Measurements from ENCODE around the gene LRRC32.
"Not testable (repeated sequence)": the region's sequence is repeated elsewhere in the genome, so short reads cannot be mapped to it uniquely, and the experiment has no call there.

Gene LRRC32

DNA sequence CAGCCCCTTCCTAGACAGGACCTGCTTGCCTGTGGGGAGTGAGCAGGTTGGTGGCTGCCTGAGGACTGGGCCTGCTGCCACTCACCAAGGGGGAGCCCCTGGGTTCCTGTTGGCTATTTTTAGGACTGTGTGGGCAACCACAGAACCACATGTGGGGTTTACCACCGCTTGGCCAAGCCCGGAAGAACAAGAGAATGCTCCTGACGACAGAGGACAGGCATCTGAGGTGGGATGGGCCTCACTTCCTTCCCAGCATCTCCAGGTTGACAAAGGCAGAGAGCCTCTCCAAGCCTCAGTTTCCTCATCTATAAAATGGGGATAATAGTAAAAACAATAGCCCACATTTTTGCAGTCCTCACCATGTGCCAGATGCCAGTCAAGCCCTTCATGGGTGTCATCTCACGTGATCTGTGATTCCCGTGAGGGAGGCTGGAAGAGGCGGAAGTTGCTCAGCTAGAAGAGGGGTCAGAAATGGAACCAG, 43.6 kb downstream of the LRRC32 start:
- DNase-seq = no peak

- no peak for DNase-seq
These were observed 44.3 kb downstream of the LRRC32 start for GRCh38 chr11:76626266-76626665.

GRCh38 chr11:76625472-76626186, 44.9 kb downstream of the LRRC32 start:
- no peak for DNase-seq

DNA sequence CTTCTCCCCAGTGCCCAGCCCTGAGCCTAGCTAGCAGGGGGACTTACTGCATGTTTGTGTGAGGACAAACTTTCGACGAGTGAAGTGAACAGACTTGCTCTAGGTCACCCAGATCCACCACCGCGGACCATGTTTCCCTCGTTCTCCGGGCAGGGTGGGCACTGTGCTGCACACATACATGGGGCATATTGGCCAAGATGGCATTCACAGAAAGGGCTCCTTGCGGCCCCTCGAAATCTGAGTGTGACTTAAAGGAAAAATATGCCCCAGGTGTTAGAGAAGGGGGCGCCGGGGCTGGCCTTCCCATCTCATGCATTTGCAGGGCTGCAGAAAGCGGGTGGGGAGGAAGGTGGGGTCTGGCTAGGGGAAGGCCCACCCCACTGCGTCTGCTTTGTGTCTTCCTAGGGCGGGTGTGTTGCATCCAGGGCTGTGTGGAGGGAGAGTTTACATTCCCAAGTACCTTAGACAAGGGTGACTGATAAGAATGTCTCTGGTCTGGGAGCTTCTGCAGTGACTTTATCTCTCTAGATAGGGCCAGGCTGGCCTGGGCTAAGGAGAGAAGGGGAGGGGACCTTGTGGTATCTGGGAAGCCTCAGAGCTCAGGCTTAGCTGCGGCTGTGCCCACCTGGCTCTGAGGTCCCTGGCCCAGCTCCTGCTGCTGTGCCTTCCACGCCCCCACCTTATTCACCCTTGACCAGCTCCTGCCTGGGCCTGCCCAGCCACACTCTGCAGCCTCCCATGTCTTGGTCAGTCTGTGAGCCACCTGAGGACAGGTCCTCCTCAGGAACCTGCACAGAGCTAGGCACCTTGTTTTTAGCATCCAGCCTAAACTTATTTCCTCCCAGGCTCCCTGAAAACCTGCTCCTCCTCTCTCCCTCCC, 45.8 kb downstream of the LRRC32 start:
- no peak for DNase-seq

- DNase-seq = no peak
These were observed 46.6 kb downstream of the LRRC32 start for GRCh38 chr11:76623884-76624419.

- DNase-seq = no peak
These were observed 47.2 kb downstream of the LRRC32 start for GRCh38 chr11:76623171-76623883.

- DNase-seq = no peak
These were observed 48.0 kb downstream of the LRRC32 start for GRCh38 chr11:76622493-76623094.

GRCh38 chr11:76621868-76622267, 48.7 kb downstream of the LRRC32 start:
- no peak for DNase-seq

- DNase-seq = no peak
These were observed 49.1 kb downstream of the LRRC32 start for GRCh38 chr11:76621466-76621865.

DNA sequence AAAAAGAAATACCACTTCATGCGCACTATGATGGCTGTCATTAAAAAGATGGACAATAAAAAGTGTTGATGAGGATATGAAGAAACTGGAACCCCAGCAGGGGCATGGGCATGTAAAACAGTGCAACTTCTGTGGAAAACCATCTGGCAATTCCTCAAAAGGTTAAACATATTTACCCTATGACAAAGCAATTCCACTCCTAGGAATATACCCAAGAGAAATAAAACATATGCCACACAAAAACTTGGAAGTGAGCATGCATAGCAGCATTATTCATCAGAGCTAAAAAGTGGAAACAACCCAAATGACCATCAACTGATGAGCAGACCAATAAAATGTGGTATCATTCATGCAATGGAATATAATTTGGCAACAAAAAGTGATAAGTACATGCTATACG, 50.1 kb downstream of the LRRC32 start:
- no peak for DNase-seq

GRCh38 chr11:76619801-76620200, 50.7 kb downstream of the LRRC32 start:
- not testable (repeated sequence) for DNase-seq

- no peak for DNase-seq
These were observed 52.8 kb downstream of the LRRC32 start for GRCh38 chr11:76617553-76618265.

DNA sequence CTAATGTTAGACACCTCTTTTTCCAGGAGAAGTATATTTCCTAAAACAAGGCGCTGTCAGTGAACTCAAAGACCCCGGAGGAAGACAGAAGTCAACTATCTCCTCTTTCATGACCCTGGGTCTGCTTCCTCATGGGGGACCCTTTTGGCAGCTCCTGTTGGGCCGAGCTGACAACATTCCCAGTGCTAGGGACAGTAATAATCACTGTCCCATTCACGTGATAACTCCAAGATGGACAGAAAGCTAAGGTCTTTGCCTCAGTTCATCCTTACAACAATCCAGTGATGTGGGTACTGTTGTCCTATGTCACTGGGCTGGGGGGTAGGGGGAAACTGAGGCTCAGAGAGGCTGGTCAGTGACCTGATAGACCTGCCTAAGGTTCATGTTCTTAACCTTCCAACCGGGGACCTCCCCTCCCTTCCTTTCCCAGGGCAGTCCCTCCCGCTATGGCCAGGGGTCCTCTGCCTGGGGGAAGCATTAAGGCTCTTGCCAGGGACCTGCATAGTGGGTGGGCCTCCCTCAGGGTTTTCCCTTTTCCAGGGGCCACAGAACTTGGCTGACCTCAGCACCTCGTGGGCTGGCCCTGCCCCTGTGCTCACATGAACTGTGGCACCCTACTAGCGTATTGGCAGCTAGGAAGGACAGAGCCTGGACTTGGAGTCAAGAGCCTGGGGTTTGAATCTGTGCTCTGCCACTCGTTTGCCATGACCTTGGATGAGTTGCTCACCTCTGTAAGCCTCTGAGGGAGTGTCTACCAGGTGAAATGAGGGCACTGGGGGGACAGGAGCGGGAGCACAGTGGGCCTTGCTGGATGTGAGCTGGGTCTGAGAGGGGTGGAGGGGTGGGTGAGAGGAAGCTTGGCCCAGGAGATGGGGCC, 53.6 kb downstream of the LRRC32 start:
- DNase-seq = no peak

- no peak for DNase-seq
These were observed 54.6 kb downstream of the LRRC32 start for GRCh38 chr11:76615950-76616349.

DNA sequence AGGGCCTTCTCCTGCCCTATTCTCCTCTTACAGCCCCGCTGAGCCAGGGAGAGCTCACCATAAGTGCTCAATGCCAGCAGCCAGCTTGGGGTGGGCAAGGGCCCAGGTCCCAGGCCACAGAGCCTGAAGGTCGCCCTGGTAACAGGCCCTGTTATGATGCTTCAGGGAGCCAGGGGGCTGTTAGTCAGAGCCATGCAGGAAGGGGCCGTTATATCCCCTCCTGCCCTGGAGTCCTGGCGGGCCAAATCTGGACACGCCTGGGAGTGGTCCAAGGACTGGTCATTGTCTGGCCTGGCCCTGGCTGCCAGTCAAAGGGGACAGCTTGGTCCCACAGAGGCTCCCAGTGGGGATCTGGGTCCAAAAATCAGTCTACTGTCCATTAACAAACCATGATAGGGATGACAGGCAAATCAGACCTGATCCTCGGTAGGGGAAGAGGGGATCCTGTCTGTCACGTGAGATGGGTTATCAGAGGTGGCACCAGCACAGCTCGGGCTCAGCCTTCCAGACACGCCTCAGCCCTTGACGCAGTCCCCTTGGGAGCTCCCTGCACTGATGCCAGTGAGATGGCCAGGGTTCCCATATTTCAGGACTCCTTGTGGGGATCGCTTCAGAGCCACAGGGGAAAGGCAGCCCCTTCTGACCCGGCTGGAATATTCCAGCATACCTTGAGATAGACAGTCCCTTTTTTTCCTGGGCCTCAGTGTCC, 55.9 kb downstream of the LRRC32 start:
- DNase-seq = no peak

DNA sequence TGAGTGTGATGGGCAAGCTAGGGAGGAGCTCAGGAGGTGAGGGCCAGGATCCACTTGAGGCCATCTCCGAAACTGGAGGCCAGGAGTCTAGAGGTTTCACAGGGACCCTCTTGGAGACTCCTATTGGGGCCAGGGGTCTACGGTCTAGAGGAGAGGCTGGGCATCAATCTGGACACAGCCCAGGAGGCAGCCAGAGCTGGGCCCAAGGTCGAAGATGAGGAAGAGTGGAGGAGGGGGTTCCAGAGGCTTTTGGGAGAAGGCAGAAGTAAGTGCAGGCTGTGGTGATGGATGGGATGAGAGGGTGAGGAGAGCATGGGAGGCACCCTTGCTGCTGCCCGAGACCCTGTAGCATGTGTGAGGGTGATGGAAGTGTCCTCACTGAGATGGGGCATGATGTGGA, 56.6 kb downstream of the LRRC32 start:
- no peak for DNase-seq

- no peak for DNase-seq
These were observed 58.3 kb downstream of the LRRC32 start for GRCh38 chr11:76612226-76612625.

DNA sequence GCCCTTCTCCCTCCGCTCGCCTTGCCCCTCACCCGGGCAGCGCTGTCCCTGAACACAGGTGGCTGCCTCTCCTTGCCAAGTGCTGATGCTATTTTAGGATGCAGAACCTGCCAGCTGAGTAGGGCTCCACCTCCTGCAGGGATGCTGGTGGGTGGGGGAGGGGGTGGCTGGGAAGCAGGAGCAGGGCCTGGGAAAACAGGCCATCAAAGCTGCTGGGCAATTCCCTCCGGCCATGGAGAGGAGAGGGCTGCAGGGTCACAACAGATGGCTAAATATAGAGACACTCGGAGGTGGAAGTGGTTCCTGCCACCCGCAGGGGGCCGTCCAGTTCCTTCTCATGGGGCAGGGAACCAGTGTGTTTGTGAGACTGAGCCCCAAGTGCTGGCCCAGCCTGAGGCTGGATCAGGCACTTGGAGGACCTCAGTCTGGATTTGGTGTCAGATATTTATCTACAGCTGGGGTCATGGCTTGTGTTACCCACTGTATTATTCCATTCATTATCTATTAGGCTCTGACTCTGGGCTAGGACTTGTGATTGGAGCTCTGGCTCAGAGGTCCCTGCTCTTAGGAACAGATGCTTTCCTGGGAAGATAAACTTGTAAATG, 59.6 kb downstream of the LRRC32 start:
- DNase-seq = no peak

DNA sequence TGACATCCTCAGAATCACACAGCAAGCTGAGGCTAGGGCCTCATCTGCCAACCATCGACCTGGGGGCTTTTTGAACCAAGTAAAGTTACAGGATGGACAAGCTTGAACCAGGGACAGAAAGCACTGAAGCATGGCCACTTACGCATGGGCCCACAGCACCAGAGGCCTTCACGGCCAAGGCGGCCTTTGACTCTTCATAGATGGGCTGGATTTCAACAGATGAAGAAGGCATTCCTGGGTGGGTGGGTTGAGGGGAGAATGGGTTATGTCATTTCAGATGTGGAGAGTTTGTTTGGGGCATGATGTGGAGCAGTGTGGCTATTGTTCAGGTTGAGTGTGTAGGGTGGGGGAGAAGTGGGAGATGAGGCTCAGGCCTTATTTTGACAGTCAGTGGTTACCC, 60.2 kb downstream of the LRRC32 start:
- DNase-seq = no peak
